H9 (cell line): Measurements from ENCODE around the gene ACTN4. TPM values are rescaled to one million over a fixed set of nuclear protein-coding genes. Genes with fewer than 3 reads are reported as not detected.
A peak's percentile ranks its signal among the peaks of the same experiment; 100 is the strongest.

Experiments used
- DNase-seq: peaks from one replicate; pipeline ENCODE4 v3.0.0-alpha.2; 2017
- H2AFZ ChIP-seq: one replicate; pipeline ENCODE4 v1.6.1; 2013; ENCODE audit warnings: mild to moderate bottlenecking, low read length, control low read depth, moderate library complexity
- H2AK5ac ChIP-seq: 2 replicates; pipeline ENCODE4 v1.6.1; 2013; ENCODE audit warnings: low read length, control low read depth, mixed read lengths; ENCODE audit not compliant: insufficient read length
- H2BK120ac ChIP-seq: one replicate; pipeline ENCODE4 v1.6.1; 2013; ENCODE audit warnings: low read depth, mild to moderate bottlenecking, low read length, control low read depth, inconsistent platforms; ENCODE audit not compliant: poor library complexity, severe bottlenecking
- H2BK12ac ChIP-seq: 2 replicates; pipeline ENCODE4 v1.6.1; 2013; ENCODE audit warnings: low read length, control low read depth, mixed read lengths, low read depth; ENCODE audit not compliant: insufficient read length
- H2BK15ac ChIP-seq: 2 replicates; pipeline ENCODE4 v1.6.1; 2013; ENCODE audit warnings: low read depth, low read length, control low read depth
- H2BK20ac ChIP-seq: one replicate; pipeline ENCODE4 v1.6.1; 2013; ENCODE audit warnings: low read depth, mild to moderate bottlenecking, low read length, control low read depth, inconsistent platforms; ENCODE audit not compliant: poor library complexity, severe bottlenecking
- H2BK5ac ChIP-seq: 2 replicates; pipeline ENCODE4 v1.6.1; 2013; ENCODE audit warnings: low read length, control low read depth, mixed read lengths; ENCODE audit not compliant: insufficient read length
- H3K14ac ChIP-seq: 2 replicates; pipeline ENCODE4 v1.6.1; 2013; ENCODE audit warnings: low read length, control low read depth; ENCODE audit not compliant: insufficient read depth
- H3K18ac ChIP-seq: 2 replicates; pipeline ENCODE4 v1.6.1; 2013; ENCODE audit warnings: low read depth, mild to moderate bottlenecking, mixed read lengths, low read length, control low read depth; ENCODE audit not compliant: insufficient read length
- H3K23ac ChIP-seq: 2 replicates; pipeline ENCODE4 v1.6.1; 2013; ENCODE audit warnings: low read length, control low read depth, mixed read lengths, low read depth; ENCODE audit not compliant: insufficient read length
- H3K23me2 ChIP-seq: 2 replicates; pipeline ENCODE4 v1.6.1; 2013; ENCODE audit warnings: low read depth, mild to moderate bottlenecking, mixed read lengths, low read length, control low read depth; ENCODE audit not compliant: insufficient read length, poor library complexity, severe bottlenecking
- H3K27ac ChIP-seq: 2 replicates; pipeline ENCODE4 v1.5.1; 2013; ENCODE audit warnings: low read length, control low read depth, mixed read lengths, low read depth; ENCODE audit not compliant: insufficient read length
- H3K27me3 ChIP-seq: 2 replicates; pipeline ENCODE4 v1.6.1; 2013; ENCODE audit warnings: low read length, control low read depth, inconsistent platforms; ENCODE audit not compliant: insufficient read depth
- H3K4ac ChIP-seq: 2 replicates; pipeline ENCODE4 v1.6.1; 2013; ENCODE audit warnings: low read depth, mild to moderate bottlenecking, control low read depth, inconsistent platforms, low read length, moderate library complexity
- H3K4me1 ChIP-seq: 2 replicates; pipeline ENCODE4 v1.6.1; 2013; ENCODE audit warnings: low read length, control low read depth, inconsistent platforms; ENCODE audit not compliant: insufficient read depth
- H3K4me2 ChIP-seq: 2 replicates; pipeline ENCODE4 v1.6.1; 2013; ENCODE audit warnings: low read length, control low read depth, mixed read lengths; ENCODE audit not compliant: insufficient read length, insufficient read depth
- H3K56ac ChIP-seq: 2 replicates; pipeline ENCODE4 v1.6.1; 2013; ENCODE audit warnings: low read depth, mild to moderate bottlenecking, mixed read lengths, low read length, control low read depth; ENCODE audit not compliant: insufficient read length
- H3K79me1 ChIP-seq: 2 replicates; pipeline ENCODE4 v1.6.1; 2013; ENCODE audit warnings: low read depth, mild to moderate bottlenecking, moderate library complexity, low read length, control low read depth, inconsistent platforms; ENCODE audit not compliant: insufficient read depth, poor library complexity, severe bottlenecking
- H3K79me2 ChIP-seq: 2 replicates; pipeline ENCODE4 v1.6.1; 2013; ENCODE audit warnings: low read length, control low read depth, inconsistent platforms; ENCODE audit not compliant: insufficient read depth
- H3K9ac ChIP-seq: 2 replicates; pipeline ENCODE4 v1.6.1; 2013; ENCODE audit warnings: low read length, control low read depth, mixed read lengths; ENCODE audit not compliant: insufficient read length; ENCODE audit errors: extremely low read depth
- H3K9me3 ChIP-seq: one replicate; pipeline ENCODE4 v1.6.1; 2013; ENCODE audit warnings: low read depth, low read length, inconsistent platforms; ENCODE audit not compliant: control insufficient read depth
- H3T11ph ChIP-seq: one replicate; pipeline ENCODE4 v1.6.1; 2013; ENCODE audit warnings: mild to moderate bottlenecking, low read length, control low read depth, inconsistent platforms
- H4K20me1 ChIP-seq: one replicate; pipeline ENCODE4 v1.6.1; 2013; ENCODE audit not compliant: control insufficient read depth, insufficient read length, insufficient read depth
- H4K5ac ChIP-seq: 2 replicates; pipeline ENCODE4 v1.6.1; 2013; ENCODE audit warnings: low read depth, mild to moderate bottlenecking, mixed read lengths, low read length, control low read depth; ENCODE audit not compliant: insufficient read length
- H4K8ac ChIP-seq: replicated peaks from 2 replicates; pipeline ENCODE4 v1.6.1; 2013; ENCODE audit warnings: low read length, control low read depth, mixed read lengths, low read depth; ENCODE audit not compliant: insufficient read length
- H4K91ac ChIP-seq: 2 replicates; pipeline ENCODE4 v1.6.1; 2013; ENCODE audit warnings: low read depth, mild to moderate bottlenecking, moderate library complexity, mixed read lengths, low read length, control low read depth; ENCODE audit not compliant: insufficient read length
- H3K27ac Mint-ChIP-seq, 3 experiments: 2 replicates in 2 of 3; 3 replicates in 1 of 3; pipeline ENCODE4 v1.8.0; 2020 to 2021; ENCODE audit warnings: mixed read lengths in 3 of 3, mild to moderate bottlenecking in 1 of 3, moderate library complexity in 1 of 3
- H3K27me3 Mint-ChIP-seq: 2 replicates; pipeline ENCODE4 v1.8.0; 2021; ENCODE audit warnings: low read depth, mild to moderate bottlenecking, moderate library complexity, mixed read lengths
- H3K36me3 Mint-ChIP-seq, 3 experiments: 2 replicates in 2 of 3; 3 replicates in 1 of 3; pipeline ENCODE4 v1.8.0; 2020 to 2021; ENCODE audit warnings: low read depth in 3 of 3, mixed read lengths in 3 of 3; ENCODE audit not compliant: insufficient read depth in 1 of 3
- H3K4me1 Mint-ChIP-seq, 2 experiments: 2 replicates each; pipeline ENCODE4 v1.8.0; 2020; ENCODE audit warnings: mixed read lengths in 2 of 2
- H3K4me3 Mint-ChIP-seq, 2 experiments: 2 replicates in 1 of 2; 3 replicates in 1 of 2; pipeline ENCODE4 v1.8.0; 2020 to 2021; ENCODE audit warnings: mild to moderate bottlenecking in 2 of 2, mixed read lengths in 2 of 2, moderate library complexity in 1 of 2
- H3K9me3 Mint-ChIP-seq, 2 experiments: 2 replicates in 1 of 2; 3 replicates in 1 of 2; pipeline ENCODE4 v1.8.0; 2020; ENCODE audit warnings: mild to moderate bottlenecking in 2 of 2, mixed read lengths in 2 of 2, moderate library complexity in 1 of 2
- WGBS: extraction: QIAGEN DNeasy Blood & Tissue Kit; methylation state at CpG from one replicate; pipeline ENCODE4 v1.1.7; 2013; ENCODE audit warnings: missing lambda C conversion rate, low lambda C conversion rate, mixed read lengths; ENCODE audit not compliant: insufficient read length; ENCODE audit errors: extremely low coverage; 5-methylcytosine and 5-hydroxymethylcytosine counted together
- total RNA-seq: library from RNA; stranded (reverse); gene quantifications from 2 replicates; pipeline ENCODE4 v1.2.1, GENCODE V29; 2021
- TF ChIP-seq, protein P1 (sequence below): fragments of 200-600 bp; sonication (generic); conservative IDR thresholded peaks from 3 replicates; pipeline ENCODE4 v1.8.0; 2021; ENCODE audit warnings: antibody characterized with exemption, mild to moderate bottlenecking

Gene ACTN4
- total RNA-seq, 1 experiment from 2014 or later, result 369 TPM

DNA sequence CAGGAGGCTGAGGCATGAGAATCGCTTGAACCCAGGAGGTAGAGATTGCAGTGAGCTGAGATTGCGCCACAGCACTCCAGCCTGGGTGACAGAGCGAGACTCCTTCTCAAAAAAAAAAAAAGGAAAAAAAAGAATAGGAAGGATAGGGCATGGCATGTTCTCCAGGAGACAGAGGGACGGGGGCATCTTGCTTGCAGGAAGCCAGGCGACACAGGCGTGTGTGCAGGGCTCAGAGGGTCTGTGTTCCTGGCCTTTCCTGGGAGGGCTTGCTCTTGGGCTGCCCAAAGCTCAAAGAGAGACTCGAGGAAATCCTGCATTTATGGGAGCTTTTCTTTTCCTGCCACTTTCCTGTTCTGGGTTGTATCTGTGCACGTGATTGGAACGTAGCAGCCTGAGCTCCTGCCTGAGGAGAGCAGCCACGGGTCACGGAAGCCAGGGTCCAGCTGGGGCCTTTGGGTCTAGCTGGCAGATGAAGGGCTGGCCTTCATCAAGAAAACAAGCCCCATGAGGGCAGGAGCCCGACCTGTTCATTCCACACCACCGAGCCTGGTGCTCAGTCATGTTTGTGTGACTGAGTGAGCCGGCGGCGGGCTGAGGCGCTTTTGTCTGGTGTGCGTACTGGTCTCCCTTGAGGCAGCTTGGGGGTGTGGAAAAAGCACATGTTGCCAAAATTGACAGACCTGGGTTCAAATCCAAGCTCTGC, 52.3 kb downstream of the ACTN4 start:
- Mint-ChIP-seq H3K4me1 (peaks cover 28 to 32% of the 10 kb centered on the region in 2 experiments), H3K9me3 (no peaks in the 10 kb centered on the region; a peak in 1 of 5 replicates), H3K36me3 (peaks cover 20 to 62% (median 43%) of the 10 kb centered on the region in 3 experiments; a peak in 6 of 7 replicates), H3K27me3 (no peaks in the 10 kb centered on the region; the same call in 1 of the 2 replicates), H3K27ac (peak overlapping the region; percentile 80 to 91 (median 91); a peak in 5 of 7 replicates), H3K4me3 (no peak overlapping the region)
- TF ChIP-seq, protein P1, sequence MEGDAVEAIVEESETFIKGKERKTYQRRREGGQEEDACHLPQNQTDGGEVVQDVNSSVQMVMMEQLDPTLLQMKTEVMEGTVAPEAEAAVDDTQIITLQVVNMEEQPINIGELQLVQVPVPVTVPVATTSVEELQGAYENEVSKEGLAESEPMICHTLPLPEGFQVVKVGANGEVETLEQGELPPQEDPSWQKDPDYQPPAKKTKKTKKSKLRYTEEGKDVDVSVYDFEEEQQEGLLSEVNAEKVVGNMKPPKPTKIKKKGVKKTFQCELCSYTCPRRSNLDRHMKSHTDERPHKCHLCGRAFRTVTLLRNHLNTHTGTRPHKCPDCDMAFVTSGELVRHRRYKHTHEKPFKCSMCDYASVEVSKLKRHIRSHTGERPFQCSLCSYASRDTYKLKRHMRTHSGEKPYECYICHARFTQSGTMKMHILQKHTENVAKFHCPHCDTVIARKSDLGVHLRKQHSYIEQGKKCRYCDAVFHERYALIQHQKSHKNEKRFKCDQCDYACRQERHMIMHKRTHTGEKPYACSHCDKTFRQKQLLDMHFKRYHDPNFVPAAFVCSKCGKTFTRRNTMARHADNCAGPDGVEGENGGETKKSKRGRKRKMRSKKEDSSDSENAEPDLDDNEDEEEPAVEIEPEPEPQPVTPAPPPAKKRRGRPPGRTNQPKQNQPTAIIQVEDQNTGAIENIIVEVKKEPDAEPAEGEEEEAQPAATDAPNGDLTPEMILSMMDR, result no peak
- H4K8ac ChIP-seq, result no peak overlapping the region
- peaks cover 15% of the 10 kb centered on the region; the same call in 1 of the 2 replicates for H3K79me2 ChIP-seq
- H3K14ac ChIP-seq, result no peak overlapping the region
- no peaks in the 10 kb centered on the region for H4K20me1 ChIP-seq
- H2BK120ac ChIP-seq, result no peak overlapping the region
- H3K23me2 ChIP-seq, result no peaks in the 10 kb centered on the region
- peaks cover 2% of the 10 kb centered on the region for H3K79me1 ChIP-seq
- no peak overlapping the region for H4K5ac ChIP-seq
- H2BK5ac ChIP-seq, result no peak overlapping the region
- no peak overlapping the region for H3K9ac ChIP-seq
- no peak overlapping the region for H3K27ac ChIP-seq
- H3K23ac ChIP-seq, result no peak overlapping the region
- no peak overlapping the region for H3K18ac ChIP-seq
- no peak overlapping the region for H2BK12ac ChIP-seq
- H4K91ac ChIP-seq, result no peak overlapping the region
- DNase-seq, result no peak
- H3K4me1 ChIP-seq, result no peaks in the 10 kb centered on the region; the same call in 1 of the 2 replicates
- no peak overlapping the region for H3K4ac ChIP-seq
- H2AFZ ChIP-seq, result no peak overlapping the region
- H2BK15ac ChIP-seq, result no peak overlapping the region
- no peaks in the 10 kb centered on the region for H3K27me3 ChIP-seq
- no peak overlapping the region for H3K56ac ChIP-seq
- H2AK5ac ChIP-seq, result no peak overlapping the region
- no peak overlapping the region for H3K4me2 ChIP-seq
- H3K9me3 ChIP-seq, result no peaks in the 10 kb centered on the region
- no peak overlapping the region for H3T11ph ChIP-seq
- no peak overlapping the region for H2BK20ac ChIP-seq
- WGBS, result no CpG with 5 or more reads among the region's 18 CpGs
